PC-3 (cell line): ENCODE measurements around the gene PSMA7.

Experiments used
- CTCF ChIP-seq: fragments of 300-600 bp; sonication (generic); conservative IDR thresholded peaks from 2 replicates; pipeline ENCODE4 v1.5.1; 2017; ENCODE audit warnings: antibody characterized with exemption, low read depth, mild to moderate bottlenecking, low read length
- EZH2 ChIP-seq: fragments of 300-600 bp; sonication (generic); IDR thresholded peaks from one replicate; pipeline ENCODE4 v1.6.1; 2017; ENCODE audit warnings: antibody characterized with exemption, mild to moderate bottlenecking, low read length; ENCODE audit not compliant: unreplicated experiment
- EZH2phosphoT487 ChIP-seq: fragments of 300-600 bp; sonication (generic); IDR thresholded peaks from 2 replicates; pipeline ENCODE4 v1.6.1; 2018; ENCODE audit warnings: mild to moderate bottlenecking, antibody characterized with exemption, low read length, borderline replicate concordance

- TF ChIP-seq EZH2phosphoT487 (no peak), CTCF (no peak), EZH2 (no peak)
Measured at GRCh38 chr20:62128502-62128901, 14.7 kb downstream of the PSMA7 start.
